Amniotic stem cell (primary cell): ENCODE measurements around the gene BCAS3.
"Not testable (repeated sequence)": the region's sequence is repeated elsewhere in the genome, so short reads cannot be mapped to it uniquely, and the experiment has no call there.

ENCODE experiments used
- DNase-seq: peaks from one replicate; lab custom pipeline; 2025; lab: John Stamatoyannopoulos, UW

The BCAS3 gene

DNA sequence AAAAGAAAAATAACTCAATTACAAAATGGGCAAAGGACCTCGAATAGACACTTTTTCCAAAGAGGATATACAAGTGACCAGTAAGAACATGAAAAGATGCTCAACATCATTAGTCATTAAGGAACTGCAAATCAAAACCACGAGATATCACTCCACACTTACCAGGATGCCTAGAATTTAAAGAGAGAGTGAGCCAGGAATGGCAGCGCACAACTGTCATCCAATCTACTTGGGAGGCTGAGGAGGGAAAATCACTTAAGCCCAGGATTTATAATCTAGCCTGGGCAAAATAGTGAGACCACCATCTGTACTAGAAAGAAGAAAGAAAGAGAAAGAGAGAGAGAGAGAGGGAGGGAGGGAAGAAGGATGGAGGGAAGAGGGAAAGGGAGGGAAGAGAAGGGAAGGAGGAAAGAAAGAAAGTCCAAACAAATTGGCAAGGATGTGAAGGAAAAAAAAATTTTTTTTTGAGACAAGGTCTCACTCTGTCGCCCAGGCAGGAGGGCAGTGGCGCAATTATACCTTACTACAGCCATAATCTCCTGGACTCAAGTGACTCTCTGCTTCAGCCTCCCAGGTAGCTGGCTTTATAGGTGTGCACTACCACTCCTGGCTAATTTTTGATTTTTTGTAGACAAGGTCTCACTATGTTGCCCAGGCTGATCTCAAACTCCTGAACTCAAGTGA lies 744.6 kb downstream of the BCAS3 start:
- DNase-seq, result no peak

- no peak for DNase-seq
These were observed 745.2 kb downstream of the BCAS3 start for GRCh38 chr17:61422869-61423268.

DNA sequence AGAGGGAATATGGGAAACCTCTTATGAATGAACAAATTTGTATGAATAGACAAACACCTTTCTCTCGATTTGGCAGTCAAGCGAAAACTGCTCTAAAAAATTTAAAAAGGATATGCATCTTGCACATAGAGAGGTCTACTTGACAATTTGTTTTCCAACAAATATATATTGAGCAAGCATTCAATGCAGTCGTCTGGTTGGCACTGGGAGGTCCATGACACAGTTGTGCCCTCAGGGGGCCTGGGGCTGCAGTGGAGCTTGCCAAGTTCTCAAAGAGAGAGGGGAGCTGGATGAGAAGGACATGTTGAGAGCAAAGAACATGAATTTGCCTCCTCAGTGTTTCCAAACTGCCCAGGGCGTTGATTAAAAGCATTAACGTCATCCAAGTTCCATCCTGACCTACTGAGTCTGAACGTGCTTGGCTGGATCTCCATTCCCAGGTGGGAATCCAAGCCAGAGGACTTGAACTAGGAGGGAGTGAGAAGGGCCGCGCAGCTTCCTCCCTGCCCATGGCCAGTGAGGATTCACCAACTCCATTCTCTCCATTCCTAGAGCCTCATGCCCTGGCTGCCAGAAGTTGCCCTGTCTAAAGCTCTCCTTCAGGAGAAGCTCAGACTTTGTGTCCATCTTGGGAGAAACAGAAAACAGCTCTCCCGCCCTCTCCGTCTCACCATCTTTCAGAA lies 746.5 kb downstream of the BCAS3 start:
- DNase-seq, result no peak

- DNase-seq, result no peak
These were observed 748.2 kb downstream of the BCAS3 start for GRCh38 chr17:61425682-61426481.

DNA sequence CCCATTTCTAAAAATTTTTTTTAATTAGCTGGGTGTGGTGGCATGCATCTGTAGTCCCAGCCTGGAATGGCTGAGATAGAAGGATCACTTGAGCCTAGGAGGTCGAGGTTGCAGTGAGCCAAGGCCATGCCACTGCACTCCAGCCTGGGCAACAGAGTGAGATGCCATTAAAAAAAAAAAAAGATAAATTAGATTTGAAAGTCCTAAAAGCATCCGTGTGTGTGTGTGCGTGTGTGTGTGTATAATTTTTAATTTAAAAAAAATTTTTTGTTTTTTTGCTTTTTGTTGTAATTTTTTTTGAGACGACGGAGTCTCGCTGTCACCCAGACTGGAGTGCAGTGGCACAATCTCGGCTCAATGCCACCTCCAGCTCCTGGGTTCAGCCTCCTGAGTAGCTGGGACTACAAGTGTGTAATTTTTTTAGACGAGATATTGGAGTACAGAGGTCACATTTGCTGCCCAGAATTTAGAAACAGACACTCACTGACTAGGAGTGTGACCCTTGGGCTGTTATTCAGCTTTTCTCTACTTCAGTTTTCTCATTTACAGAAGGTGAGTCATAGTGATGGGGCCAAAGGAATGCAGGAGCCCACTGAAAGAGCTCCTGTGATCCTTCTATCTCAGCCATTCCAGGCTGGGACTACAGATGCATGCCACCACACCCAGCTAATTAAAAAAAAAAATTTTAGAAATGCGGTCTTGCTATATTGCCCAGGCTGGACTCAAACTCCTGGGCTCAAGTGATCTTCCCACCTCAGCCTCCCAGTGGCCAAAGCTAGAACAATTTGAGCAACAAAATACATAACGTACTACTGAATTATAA lies 749.0 kb downstream of the BCAS3 start:
- DNase-seq, result no peak

- no peak for DNase-seq
These were observed 749.9 kb downstream of the BCAS3 start for GRCh38 chr17:61427567-61427966.

DNA sequence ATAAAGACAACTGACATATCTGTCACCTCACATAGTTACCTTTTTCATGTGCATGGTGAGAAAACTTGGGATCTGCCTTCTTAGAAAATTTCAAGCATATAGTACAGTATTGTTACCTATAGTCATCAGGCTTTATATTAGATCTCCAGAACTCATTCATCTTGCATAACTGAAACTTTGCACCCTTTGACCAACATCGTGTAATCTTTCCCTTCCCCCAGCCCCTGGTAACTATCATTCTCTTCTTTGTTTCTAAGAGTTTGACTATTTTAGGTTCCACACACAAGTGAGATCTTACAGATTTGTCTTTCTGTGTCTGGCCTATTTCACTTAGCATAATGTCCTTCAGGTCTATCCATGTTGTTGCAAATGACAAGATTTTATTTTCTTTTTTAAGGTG lies 751.6 kb downstream of the BCAS3 start:
- no peak for DNase-seq

GRCh38 chr17:61429831-61430230 lies 752.2 kb downstream of the BCAS3 start:
- not testable (repeated sequence) for DNase-seq

DNA sequence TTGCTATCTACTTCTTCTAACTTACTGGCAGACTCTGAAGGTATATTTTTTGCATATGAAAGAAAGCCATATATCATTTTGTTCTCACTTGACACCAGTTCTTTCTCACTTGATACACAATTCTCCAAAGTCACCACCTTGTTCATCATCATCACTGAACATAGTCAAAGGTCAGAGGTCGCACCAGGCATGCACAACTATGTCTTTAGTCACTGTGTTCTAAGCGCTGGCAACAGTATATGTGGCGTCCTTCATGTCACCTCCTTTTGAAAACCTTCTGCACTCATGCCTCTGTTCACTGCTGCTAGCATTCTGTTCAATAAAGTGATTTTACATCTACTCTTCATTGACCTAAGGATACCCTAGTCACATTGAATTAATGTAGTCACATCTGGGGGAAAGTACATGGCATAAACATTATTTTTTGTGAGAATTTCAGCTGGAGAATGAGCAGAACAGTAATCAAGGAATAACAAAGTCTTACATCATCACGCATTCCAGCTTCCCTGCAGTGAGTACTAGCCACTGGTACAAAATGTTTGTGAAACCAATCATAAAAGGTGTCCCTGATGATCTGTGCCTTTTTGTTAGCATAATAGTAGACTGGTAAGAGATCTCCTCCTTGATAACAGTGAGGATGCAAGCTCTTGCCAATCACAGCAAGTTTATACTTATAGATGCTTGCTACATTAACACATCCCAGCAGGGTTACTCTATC lies 754.1 kb downstream of the BCAS3 start:
- no peak for DNase-seq

- no peak for DNase-seq
These were observed 758.6 kb downstream of the BCAS3 start for GRCh38 chr17:61436273-61436672.

DNA sequence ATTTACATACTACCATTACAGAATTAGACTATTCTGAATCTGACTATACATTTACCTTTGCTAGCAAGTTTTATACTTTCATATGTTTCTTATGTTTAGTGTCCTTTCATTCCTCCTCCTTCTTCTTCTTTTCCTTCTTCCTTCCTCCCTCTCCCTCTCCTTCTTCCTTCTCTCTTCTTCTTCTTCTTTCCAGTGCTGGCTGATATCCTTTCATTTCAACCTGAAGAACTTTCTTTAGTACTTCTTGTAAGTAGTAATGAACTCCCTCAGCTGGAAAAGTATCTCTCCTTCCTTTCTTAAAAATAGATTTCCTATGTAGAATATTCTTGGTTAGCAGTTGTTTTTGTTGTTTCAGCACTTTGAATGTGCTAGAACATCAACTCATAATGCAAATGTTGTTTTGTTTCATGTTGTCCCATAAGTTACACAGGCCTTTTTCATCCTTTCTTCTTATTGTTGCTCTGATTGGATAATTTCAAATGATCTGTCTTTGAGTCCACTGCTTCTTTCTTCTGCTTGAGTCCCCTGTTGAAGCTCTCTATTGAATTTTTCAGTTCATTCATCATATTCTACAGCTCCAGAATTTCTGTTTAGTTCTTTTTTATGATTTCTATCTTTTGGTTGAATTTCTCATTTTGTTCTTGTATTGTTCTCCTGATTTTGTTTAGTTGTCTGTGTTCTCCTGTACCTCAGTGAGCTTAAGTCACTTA lies 759.5 kb downstream of the BCAS3 start:
- no peak for DNase-seq

DNA sequence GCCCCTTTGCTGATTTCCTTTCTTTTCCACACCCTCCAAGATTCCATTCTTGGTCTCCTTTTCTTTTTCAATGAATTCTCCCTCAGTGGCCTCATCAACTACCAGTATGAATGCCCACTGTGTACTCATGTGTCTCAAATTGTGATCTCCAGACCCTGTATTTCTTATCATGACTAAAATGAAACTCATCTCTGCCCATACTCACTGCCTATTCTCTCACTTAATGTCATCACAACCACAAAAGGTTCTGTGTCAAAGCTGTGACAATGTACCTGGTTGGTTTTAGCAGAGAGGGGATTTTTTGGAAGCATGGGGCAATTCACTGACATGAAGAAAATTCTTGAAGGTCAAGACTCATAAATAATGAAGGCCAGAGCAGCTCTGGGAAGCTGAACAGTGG lies 763.0 kb downstream of the BCAS3 start:
- no peak for DNase-seq

- DNase-seq, result not testable (repeated sequence)
These were observed 763.9 kb downstream of the BCAS3 start for GRCh38 chr17:61441507-61441906.

GRCh38 chr17:61442136-61442775 lies 764.6 kb downstream of the BCAS3 start:
- DNase-seq, result no peak
